HFF-Myc (cell line): Measurements from ENCODE around the gene AFAP1L2.
"Not testable (repeated sequence)": the region's sequence is repeated elsewhere in the genome, so short reads cannot be mapped to it uniquely, and the experiment has no call there.

Experiments used
- DNase-seq: peaks from one replicate; pipeline ENCODE4 v3.0.0-alpha.2; 2011; ENCODE audit warnings: low read depth; ENCODE audit errors: extremely low read depth
- H3K4me3 ChIP-seq: replicated peaks from 2 replicates; pipeline ENCODE4 v1.5.1; 2011; ENCODE audit warnings: low read depth, mild to moderate bottlenecking, control low read depth, low read length
- CTCF ChIP-seq: IDR thresholded peaks from 2 replicates; pipeline ENCODE4 v1.5.1; 2012; ENCODE audit warnings: mild to moderate bottlenecking, low read depth, low read length, control low read depth; ENCODE audit errors: missing control alignments

Gene AFAP1L2

DNA sequence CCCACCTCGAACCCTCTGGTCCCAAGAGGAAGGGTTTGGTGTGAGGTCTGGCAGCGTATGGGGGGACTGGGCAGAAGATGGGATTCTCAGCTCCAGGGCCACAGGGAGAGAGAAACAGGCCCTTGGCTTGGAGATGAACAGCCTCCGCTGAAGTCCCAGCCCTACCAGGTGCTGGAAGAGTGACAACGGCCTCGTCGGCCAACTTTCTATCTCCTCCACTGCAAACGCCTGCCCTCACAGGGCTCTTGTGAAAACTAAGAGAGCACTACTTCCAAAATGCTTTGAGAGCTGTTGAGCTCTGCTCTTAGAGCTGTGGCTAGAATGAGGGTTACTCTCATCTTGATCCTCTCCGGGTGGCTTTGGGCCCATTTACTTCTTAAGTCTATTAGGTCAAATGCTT lies 63.5 kb downstream of the AFAP1L2 start:
- DNase-seq: no peak
- TF ChIP-seq CTCF: no peak
- H3K4me3 ChIP-seq: no peak overlapping the region

DNA sequence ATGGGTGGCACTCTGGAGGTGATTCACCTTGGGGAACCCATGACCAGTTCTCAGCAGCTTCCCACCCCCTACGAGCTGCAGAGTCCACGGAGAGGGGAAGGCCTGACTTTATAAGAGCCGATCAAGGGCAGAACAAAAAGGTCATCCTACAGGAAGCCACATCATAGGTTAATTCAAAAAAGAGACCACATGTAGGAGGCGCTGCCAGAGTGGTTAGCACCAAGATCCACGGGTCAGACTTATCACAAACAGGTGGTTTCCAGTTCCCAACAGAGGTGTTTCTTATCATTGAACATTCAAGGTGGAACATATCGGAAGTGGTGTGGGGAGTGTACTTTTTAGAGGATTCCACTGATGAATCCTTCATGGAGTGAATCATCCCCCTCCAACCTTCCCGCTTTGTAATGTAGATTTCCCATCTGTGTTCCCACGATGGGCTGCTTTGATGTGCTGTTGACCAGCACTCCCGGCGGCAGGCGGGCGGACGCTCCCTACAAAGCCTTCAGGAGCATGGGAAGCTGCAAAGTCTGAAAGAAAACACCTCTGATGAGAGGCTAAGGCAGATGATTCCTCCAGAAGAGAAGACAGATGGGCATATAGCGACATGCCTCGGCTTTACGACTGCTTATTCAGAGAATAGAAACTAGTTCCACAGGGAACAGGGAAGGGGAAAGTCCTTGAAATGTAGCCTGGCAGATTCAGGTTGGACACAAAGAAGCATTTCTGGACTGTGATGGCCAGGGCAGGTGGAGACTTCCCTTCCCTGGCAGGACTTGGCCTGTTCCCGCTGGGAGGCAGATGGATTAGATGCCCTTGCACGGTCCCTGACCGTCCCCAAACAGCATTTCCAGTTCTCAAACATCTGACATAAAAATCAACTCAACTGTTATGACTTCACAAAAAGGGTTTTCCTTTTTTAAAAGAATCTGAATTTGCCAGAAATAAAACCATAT lies 66.5 kb downstream of the AFAP1L2 start:
- DNase-seq: no peak
- TF ChIP-seq CTCF: no peak
- H3K4me3 ChIP-seq: no peak overlapping the region

DNA sequence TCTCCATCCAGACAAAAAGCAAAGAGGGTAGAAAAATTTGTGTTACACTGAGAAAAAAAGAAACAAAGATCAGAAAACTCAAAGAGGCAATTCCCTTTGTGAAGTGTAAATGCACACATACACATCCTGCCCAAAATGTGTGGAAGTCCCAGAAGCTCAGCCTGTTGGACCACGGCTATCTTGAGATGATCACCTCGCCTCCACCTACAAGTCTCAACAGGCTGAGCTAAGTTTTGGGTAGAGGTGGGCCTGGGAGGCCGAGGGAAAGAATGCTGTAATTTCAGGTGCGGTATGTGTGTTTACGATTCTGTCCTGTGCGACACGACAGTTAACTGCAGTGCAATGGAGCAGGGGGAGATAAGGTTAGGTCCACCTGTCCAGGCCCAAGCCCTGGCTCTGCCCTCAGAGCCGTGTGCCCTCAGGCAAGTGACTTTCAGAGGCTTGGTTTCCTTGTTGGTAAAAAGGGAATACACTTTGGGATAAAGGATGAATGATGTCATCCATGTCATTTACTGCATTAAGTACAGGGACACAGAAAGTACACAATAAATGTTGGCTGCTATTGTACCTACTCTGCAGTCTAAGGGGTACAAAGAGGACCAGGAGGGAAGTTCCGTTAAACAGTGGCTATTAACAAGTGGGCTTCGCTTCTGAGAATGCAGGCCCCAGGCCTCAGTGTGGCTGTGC lies 67.3 kb downstream of the AFAP1L2 start:
- DNase-seq: no peak
- TF ChIP-seq CTCF: no peak
- H3K4me3 ChIP-seq: no peak overlapping the region

- DNase-seq: no peak
- no peak for TF ChIP-seq CTCF
- no peak overlapping the region for H3K4me3 ChIP-seq
Measured at GRCh38 chr10:114335614-114336013, 68.7 kb downstream of the AFAP1L2 start.

- no peak for DNase-seq
- H3K4me3 ChIP-seq: no peak overlapping the region
- no peak for TF ChIP-seq CTCF
Measured at GRCh38 chr10:114334301-114334700, 70.0 kb downstream of the AFAP1L2 start.

- H3K4me3 ChIP-seq, DNase-seq: not testable (repeated sequence)
Measured at GRCh38 chr10:114333441-114333840, 70.9 kb downstream of the AFAP1L2 start.
